Stimulated activated CD4-positive, alpha-beta T cell treated with anti-CD3 and anti-CD28 coated beads, Interleukin-4, amount 100 ng/mL, for 4 hours (primary cell): Measurements from ENCODE around the gene FNDC8.
A peak's percentile ranks its signal among the peaks of the same experiment; 100 is the strongest.
"Not testable (repeated sequence)": the region's sequence is repeated elsewhere in the genome, so short reads cannot be mapped to it uniquely, and the experiment has no call there.

Experiments
- DNase-seq, 2 experiments: peaks; one replicate each; pipeline ENCODE4 v3.0.0-alpha.2; 2020

Gene FNDC8

DNA sequence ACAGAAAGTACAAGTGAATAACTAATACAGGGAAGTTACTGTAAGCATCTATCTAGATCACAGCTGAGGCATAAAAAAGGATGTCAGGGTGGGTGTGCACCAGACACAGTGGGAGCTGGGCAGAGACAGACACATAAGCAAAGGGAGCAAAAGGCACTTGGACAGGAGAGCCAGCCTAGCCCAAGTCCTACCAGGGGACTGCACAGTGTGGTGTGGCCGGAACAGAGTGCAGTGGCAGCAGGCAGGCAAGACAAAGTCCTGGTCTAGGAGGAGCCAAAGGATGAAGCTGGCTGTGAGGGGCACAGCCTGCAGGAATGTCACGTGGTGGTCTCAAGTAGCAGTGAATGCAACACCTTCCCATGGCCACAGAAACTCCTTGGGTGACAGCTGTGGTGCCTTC, 23.6 kb upstream of the FNDC8 start:
- no peak for DNase-seq

DNA sequence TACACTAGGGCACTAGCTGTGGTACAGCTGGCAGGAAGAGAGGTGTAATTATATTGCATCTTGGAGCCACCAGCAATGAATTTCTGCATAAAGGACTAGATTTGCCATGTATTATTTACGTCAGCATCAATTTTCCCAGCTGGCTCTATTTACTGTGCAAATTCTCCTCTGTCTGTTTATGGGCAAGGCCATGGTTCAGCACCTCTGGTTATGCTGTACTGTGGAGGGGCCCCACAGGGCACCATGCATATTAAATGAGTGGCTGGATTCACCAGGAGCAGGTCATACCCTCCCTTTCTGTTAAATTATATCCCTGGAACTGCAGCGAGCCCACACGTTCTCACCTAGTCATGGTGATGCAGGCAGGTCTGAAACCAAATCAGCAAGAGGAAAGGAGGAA, 21.5 kb upstream of the FNDC8 start:
- no peak for DNase-seq

DNA sequence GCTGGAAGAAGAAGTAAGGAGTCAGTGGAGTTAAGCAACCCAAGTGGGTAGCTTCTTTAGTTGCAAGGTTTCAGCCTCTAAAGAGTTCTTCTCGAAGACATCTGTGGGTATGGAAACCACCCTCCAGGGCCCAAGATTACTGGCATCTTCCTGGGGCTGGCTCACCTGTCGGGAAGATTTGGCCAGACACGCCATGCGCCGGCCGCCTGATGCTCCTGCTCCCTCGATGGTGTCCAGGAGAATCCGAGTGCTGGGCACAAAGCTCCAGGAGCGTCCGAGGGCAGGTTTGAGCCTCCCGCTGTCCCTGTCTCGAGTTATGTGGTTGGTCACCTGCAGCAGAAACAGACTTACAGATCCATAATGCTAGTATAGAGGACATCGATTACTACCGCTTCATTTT, 20.4 kb upstream of the FNDC8 start:
- no peak for DNase-seq

DNA sequence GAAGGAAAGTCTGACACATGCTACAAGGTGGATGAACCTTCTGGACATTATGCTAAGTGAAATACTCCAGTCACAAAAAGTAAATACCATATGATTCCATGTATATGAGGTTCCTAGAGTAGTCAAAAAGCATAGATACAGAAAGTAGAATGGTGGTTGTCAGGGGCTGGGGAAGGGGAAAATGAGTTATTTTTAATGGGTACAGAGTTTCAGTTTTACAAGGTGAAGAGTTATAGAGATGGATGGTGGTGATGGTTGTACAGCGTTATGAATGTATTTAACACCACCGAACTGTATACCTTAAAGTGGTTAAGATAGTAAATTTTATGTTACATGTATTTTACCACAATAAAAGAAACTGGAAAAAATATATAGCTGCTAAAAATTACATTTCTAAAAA, 19.7 kb upstream of the FNDC8 start:
- no peak for DNase-seq

DNA sequence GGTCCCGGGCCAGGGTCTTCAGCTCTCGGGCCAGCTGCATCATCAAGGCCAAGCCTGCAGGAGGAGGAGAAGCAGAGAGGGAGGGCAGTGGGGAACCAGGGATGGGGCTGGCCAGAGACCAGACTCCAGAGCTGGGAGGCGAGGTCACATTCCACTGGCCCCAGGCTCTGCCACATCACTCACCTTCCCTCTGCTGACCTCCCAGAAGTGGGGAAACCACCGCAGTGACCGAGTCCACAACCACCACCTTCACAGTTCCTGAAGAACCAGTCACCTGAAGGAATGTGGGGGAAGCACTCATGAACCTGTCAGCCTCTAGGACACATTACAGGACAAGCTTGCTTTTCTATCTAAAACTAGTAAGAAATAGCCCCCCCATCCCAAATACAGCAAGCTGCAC, 18.1 kb upstream of the FNDC8 start:
- no peak for DNase-seq

DNA sequence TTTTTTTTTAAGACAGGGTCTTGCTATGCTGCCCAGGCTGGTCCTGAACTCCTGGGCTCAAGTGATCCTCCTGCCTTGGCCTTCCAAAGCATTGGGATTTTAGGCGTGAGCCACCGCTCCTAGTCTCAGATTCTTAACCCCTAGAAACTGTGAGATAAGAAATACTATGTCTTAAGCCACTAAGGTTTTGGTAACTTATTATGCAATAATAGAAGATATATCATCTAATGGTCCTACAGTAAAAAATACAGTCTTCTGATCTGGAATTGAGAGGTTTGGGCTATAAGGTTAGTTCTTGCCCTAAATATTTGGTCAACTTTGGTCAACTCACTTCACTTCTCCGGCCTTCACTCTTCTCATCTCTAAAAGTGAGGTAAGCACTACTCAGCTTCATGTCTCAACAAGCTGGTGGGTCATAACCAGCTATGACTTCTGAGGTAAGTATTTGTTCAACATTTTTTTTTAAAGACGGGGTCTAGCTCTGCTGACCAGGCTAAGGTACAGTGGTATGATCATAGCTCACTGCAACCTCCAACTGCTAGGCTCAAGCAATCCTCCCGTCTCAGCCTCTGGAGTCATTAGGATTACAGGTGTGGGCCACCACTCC, 16.5 kb upstream of the FNDC8 start:
- DNase-seq = no peak

DNA sequence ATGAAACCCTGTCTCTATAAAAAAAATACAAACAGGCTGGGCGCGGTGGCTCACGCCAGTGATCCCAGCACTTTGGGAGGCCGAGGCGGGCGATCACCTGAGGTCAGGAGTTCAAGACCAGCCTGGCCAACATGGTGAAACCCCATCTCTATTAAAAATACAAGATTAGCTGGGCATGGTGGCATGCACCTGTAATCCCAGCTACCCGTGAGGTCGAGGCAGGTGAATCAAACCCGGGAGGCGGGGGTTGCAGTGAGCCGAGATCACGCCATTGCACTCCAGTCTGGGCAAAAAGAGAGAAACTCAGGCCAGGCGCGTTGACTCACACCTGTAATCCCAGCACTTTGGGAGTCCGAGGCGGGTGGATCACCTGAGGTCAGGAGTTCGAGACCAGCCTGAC, 10.6 kb upstream of the FNDC8 start:
- DNase-seq = not testable (repeated sequence)

DNA sequence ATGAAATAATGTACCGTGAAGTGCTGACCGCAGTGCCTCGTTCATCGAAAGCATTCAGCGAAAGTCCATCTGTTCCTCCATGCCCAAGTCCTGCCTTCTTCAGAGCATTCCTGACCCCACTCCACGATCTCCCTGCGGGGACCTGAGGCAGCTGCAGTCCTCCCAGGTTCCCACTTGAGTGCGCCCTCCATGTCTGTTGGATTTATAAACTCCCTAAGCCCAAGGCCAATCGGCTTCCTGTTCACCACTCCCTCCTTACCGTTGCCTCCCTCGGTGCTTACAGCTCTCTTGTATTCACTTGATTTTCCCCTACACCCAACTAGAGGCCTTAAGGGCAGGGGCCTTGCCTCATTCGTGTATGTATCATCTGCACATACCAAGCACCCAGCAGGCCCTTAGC, 4.6 kb upstream of the FNDC8 start:
- no peak for DNase-seq

DNA sequence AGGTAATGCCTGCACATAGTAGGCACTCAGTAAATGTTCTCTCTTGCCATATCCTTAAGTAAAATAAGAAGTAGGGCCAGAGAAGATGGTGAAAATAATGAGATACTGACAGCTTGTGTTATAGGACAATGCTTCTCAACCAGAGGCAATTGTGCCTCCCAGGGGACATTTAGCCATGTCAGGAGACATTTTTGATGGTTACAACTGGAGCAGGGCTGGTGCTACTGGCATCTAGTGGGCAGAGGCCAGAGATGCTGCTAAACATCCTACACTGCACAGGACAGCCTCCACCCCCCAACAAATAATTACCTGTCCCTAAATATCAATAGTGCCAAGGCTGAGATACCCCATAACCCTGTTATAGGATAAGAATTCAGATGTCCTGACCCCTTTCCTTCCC, 3.4 kb upstream of the FNDC8 start:
- peak in 1 of 2 experiments; percentile 24 for DNase-seq

DNA sequence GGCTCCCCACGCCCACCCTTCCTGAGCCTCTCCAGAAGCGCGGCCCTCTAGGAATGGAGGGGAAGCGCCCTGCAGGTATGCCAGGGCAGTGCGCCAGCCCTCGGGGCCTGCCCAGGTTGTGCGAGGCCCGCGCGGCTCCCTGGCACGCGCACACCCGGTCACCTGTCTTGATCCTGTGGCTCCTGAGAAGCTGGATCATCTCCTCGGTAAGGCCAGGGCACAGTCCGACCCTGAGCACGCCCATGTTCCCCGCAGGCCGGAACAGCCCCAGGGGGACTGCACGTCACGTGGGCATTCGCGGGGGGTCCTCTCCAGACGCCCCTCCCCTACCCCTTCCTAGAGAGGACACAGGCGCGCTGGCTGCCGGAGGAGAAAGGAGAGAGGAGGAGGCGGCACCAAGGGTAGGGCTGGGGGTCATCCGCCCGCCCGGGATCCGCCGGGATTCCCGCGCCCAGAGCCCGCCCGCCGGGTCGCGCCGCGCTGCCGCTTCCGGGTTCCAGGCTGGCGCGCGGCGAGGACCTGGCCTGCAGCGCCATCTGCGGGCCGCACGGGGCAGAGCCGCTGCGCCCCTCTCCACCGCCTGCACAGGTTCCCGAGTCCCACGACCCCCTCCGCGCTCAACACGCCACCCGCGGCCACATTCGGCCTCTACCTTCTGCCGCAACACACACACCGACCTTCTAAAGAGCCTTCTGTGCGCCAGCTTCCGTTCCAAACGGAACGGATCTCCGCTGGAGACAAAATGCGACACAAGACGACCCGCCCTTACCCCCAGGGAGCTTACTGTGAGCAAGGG, 1.8 kb upstream of the FNDC8 start, which contains the start of gene RAD51D:
Gene RAD51D, minus strand, starts transcription at position 491 of the 796 bp plus-strand sequence. Its CDS starts 247 bp downstream, at position 244.
- DNase-seq = peak; percentile 73 to 81

DNA sequence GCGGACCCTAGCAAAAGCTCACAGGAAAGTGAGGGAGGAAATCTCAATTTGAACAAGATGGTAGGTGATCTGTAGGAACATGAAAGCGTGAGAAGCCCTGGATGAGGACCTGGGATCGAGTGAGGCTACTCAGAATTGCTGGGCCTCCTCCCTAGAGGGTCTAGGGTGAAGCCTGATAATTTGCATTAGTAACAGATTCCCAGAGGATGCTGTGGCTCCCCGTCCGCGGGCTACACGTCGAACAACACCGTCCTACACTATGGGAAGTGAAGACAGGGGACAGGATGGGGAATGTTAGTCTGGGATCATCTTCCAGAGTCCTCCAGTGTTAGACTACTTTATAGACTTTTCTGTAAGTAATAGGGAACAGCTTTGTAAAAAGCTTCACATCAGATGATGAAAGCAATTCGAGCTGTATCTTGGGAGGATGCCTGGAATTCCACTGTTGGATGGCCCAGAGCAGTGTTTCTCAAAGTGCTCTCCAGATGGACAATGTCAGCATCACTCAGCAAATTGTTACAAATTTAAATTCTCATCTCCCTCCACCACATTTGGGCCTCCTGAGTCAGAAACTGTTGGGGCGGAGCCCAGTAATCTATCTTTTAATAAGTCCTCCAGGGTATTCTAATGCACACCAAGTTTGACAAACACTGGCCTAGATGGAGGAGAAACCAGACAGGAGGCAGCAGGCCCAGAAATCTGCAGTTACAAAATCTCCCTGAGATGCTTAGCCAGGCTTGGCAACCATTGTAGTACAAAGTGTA, 6.5 kb downstream of the FNDC8 start:
- no peak for DNase-seq

DNA sequence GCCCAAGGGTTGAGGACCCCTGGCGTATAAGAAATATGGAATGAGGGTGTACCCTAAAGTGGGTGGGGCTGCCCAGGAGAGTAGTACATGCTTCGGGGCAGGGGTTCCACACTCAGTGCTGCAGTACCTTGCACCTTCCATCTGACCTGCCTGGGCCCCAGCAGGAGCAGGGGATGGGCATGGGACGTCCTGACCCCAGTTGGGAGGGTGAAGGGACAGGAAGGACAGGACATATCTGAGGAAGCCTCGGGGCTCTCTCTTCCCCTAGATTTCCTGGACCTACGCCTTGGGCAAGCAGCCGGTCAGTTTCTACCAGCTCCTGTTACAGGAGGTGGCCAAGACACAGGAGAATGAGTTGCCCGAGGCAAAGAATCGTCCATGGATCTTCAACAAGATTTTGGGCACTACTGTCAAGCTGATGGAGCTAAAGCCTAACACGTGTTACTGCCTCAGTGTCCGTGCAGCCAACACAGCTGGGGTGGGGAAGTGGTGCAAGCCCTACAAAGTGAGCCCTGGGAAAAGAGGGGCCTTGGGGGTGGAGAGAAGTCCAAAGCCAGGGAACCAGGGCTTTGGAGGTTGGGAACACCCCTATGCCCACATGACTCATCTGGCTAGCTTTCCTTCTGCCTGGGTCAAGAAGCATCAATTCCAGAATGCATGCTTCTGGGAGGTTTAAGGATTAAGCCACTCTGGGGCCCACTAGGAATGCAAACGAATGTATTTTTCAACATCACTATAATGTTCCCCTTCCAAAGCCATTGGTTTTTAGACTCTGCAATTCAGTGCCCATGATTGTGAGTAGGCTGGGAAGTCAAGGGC, 7.9 kb downstream of the FNDC8 start:
- no peak for DNase-seq

DNA sequence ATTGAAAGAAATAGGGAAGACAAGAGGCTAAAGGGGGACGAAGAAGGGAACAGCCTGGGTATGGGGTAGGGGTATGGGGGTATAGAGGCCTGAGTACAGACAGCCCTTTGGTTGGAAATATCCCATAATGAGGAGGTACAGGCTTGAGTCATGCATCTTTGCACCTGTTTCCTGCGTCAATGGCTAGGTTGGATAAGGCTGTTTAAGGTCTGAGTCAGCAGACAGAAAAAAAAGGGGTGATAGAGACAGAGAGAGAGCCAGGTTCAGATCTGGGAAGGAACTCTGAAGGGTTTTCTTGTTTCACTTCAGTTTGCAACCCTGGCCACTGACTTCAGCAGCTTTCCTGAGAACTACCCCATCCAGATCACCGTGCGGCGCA, 8.5 kb downstream of the FNDC8 start:
- DNase-seq = no peak

DNA sequence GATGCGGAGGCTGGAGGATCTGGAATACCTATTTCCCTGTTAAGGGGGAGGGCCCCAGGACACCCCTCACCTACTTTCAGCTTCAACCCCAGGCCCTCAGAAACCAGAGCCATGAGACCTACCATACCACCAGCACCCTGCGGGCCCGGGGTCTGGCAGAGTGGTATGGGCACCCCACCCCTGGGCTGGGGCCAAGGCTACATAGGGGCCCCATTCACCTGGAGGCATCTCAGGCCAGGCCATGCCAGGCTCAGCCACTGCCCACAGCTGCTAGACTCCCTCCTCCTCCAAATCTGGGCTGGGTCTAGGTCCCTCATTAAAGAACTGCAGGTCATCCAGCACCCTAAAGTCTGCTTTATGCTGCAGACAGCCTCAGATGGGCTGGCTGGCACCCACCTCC, 9.0 kb downstream of the FNDC8 start:
- no peak for DNase-seq

DNA sequence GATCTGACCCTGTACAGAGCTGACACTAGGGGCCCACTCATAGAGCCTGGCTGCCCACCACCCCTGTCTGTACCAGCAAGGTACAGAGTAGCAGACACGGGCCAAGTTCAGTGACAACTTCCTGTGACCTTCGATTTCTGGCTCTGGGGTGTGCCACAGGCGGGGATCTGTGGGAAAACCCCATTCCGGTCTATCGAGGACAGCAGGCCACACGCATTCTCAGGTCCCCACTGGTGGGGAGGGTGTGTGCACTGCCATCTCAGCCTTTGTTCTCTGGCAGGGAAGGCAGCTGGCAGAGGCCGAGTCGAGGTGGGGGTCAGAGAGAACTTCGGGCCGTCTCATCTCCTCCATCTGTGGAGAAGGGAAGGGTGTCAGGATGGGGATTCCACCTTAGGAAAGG, 10.7 kb downstream of the FNDC8 start:
- DNase-seq = no peak

DNA sequence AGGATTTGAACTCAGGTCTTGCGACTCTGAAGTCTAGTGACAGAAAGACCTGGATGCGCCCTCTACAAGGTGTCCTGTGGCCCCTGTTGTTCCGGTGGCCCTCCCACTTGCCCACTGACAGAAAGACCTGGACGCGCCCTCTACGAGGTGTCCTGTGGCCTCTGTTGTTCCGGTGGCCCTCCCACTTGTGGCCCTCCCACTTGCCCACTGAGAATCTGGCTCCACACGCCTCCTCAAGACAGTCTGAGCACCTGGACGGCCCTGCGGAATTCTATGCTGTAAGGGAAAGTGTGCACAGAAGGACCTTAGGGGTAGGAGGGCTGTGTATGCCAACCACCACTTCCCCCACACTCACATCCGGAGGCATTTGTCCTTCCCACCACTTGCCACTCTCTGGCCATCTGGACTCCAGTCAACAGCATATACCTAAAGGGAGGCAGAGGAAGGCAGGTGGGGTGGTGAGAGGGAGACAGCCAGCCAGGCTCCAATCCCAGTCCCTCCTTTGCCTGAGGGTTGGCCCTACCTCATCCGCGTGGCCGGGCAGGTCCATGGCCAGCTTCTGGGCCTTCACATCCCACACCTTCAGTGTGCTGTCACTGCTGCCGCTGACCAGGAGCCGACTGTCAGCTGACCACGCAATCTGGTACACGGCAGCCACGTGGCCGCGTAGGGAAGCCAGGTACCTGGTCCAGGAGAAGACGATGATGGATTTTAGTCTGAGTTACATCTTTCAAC, 11.6 kb downstream of the FNDC8 start:
- DNase-seq = no peak

DNA sequence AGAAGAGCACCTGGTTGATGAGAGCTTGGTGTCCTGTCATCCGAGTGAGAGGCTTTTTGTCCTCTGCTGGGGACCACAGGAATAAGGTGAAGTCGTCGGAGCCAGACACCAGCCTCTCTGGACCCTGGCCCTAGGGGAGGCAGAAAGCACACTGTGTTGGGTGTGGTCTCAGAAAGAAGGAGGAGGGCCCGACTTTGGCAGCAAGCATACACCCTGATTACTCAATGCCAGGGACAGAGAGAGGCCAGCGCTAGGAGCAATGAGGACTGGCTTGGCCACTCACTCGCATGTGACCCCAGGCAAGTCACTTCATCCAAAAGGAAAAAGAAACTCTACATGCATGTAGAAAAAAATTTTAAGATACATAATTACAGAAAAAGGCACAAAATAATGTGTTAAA, 13.9 kb downstream of the FNDC8 start:
- DNase-seq = no peak

DNA sequence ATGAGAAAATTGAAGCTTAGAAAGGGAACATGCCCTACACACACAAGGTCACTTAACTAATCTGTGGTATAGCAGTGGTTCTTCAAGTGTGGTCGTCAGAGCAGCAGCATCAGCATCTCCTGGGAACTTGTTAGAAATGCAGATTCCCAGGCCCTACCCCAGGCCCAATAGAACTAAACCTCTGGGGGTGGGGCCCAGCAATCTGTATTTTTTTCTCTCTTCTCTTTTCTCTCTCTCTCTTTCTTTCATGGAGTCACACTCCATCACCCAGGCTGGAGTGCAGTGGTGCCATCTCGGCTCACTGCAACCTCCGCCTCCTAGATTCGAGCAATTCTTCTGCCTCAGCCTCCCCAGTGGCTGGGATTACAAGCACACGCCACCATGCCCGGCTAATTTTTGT, 16.8 kb downstream of the FNDC8 start:
- no peak for DNase-seq

DNA sequence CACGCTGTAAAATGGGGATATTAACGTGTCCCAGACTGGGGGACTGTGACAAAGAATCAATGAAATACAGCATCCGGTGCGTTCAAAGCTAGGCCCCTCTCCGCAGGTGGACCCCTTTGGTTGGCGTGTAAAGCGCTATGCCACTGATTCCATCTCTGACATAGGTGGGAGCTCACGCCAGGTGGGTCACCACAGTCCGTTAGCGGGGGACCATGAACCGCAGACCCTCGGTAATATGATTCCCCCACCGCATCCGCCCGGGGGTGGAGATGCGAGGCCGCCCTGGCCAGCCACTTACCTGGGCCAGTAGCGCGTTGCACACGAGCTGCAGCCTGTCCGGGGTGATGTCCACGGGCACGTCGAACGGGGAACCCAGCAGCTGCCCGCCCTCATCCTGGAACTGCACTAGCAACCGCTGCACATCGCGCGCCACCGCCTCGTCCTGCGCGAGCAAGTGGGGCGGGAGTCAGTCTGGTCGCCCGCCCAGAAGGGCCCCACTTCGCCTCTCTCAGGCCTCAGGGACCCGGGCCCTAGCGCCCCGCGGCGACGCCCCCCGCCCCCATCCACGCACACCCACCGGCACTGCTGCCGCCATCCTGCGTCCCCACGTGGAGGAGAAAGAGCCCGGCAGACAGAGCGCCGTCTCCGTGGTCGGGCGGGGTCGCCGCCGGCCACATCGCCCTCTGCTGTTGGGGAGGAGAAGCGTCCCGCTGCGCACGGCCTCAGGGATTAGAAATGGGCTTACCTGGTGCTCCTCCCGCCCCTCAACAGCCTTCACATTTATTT, 20.5 kb downstream of the FNDC8 start, which contains the start of gene NLE1:
Gene NLE1, minus strand, starts transcription at position 623 of the 786 bp plus-strand sequence. Its CDS starts 28 bp downstream, at position 595.
- DNase-seq = peak; percentile 86 to 89

DNA sequence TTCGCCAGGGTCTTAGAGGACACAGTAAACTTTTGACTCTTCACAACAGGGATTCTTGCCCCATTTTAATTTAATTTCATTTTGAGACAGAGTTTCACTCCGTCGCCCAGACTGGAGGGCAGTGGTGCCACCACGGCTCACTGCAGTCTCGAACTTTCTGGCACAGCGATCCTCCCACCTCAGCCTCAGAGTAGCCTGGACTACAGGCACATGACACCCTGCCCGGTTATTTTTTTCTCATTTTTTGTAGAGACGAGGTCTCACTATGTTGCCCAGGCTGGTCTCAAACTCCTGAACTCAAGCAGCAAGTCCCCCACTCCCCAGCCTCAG, 21.0 kb downstream of the FNDC8 start:
- DNase-seq = no peak

DNA sequence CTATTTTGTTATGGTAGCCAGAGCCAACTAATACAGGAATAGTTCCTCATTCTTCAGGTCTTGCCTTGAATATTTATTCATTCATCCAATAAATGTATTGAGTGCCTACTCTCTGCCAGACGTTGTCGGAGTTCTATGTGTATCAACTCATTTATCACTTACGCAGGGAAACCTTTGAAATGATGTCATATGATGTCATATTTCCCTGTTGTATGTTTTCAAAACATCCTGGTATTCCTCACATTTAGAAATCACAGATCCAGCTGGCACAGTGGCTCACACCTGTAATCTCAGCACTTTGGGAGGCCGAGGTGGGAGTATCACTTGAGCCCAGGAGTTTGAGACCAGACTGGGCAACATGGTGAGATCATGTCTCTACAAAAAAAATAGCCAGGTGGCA, 23.4 kb downstream of the FNDC8 start:
- no peak for DNase-seq
